SK-N-DZ (cell line): ENCODE measurements around the gene CDH13.

Experiments used
- DNase-seq: peaks from one replicate; pipeline ENCODE4 v3.0.0-alpha.2; 2015; ENCODE audit warnings: low spot score

The CDH13 gene

DNA sequence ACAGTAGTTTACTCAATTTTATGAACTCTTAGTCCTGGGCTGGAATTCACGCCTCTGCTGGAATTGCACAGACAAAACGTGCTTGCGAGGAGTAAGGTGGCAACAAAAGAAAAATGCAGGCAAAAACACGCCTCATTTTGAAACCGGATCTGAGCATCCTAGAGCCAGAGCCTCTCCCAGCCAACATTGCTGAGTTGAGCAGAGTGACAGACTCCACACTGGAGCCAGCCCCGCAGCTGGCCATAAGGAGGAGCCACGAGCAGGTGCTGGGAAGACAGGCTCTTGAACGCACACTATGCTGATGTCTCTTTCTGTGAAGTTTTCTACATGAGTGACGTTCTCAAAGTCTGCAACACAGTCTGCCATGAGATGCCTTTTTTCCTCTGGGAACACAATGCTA lies 1166.4 kb downstream of the CDH13 start:
- DNase-seq: no peak

DNA sequence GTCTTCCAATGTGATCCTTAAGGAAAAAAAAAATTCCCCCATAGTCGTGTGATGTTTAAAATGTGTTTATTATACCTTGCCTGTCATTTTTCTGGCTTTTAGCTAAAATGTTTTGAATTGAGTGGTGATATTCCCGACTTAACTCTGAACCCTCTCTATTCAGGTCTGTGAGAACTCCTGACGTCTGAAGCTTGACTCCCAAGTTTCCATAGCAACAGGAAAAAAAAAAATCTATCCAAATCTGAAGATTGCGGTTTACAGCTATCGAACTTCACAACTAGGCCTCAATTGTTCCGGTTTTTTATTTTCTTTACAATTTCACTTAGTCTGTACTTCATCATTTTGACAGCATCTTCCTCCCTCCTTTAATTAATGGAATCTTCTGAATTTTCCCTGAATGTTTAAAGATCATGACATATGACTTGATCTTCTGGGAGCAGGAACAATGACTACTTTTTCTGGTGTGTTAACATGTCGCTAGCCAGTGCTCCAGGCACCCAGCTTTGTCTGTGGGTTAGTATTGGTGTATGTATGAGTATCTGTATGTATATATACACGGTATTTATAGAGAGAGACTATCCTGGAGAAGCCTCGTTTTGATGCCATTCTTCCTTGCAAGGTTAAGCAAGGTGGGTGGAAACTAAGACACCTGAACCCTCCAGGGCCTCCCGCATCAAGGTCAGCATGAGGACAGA lies 1168.2 kb downstream of the CDH13 start:
- no peak for DNase-seq

DNA sequence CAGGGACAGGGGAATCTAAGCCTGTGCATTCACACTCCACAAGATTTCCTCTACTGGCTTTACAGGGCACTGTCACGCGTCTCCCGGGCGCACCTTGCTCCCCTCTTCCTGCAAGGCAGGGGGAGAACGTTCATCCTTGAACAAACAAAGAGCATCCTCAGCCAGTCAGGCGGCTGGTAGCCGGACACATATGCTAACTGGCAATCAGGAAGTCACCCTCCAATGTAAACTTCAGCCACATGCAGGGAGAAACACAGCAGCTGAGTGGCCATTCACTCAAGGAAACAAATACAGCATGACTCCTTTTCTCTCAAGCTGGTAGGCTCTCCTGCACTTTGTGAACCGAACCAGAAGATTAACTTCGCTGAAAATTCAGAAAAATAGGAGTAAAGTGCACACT lies 1170.2 kb downstream of the CDH13 start:
- DNase-seq: no peak

- no peak for DNase-seq
These were observed 1172.6 kb downstream of the CDH13 start for GRCh38 chr16:83799336-83799735.

- DNase-seq: no peak
These were observed 1175.4 kb downstream of the CDH13 start for GRCh38 chr16:83802135-83802534.

DNA sequence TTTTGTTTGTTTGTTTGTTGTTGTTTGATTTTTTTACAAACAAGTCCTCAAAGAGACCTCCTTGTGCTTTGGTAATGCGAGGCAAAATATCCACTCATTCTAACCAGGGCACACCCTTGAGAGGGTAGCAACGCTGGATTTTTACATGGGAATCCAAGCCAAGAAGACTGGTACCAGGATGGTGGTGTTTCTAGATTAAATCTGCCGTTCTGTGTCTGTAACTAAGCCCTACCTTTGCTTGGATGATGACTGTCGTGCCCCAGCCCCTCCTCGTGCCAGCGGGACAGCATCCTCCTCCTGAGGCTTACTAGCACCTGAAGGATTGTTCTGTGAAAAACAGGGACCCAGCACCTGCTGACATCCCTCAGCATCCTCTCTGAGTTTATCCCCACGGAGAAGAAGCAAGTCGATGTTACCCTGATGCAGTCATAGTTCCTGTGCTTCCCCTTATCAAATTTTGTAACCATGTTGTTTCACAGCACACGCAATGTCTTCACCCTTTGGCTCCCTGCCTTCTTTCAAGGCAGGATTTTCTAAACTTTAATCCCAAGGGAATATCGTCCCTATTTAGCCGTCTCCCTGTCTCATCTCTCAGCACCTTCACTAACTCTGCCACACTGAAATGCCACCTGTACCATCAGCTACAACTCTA lies 1175.9 kb downstream of the CDH13 start:
- DNase-seq: no peak

DNA sequence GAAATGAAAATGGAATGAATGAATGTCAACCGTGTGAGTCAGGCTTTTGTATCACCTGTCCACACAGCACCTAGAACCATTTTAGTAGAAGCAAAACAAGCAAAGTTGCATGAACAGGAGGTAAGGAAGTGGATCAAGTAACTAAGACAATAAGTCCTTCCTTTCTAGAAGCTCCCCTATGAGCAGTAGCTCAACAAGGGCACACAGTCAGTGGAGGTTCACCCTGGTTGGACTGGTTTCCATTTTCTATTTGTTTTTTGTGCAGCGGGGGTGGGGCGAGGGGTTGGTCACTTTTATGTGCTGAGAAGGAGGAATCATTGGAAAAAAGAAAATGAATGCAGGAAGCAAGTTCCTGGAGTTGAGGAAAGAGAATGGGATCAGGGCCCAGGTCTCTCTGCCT lies 1177.0 kb downstream of the CDH13 start:
- DNase-seq: no peak

- no peak for DNase-seq
These were observed 1177.6 kb downstream of the CDH13 start for GRCh38 chr16:83804366-83804765.

- DNase-seq: no peak
These were observed 1179.3 kb downstream of the CDH13 start for GRCh38 chr16:83806036-83806435.

GRCh38 chr16:83806731-83807130 lies 1180.0 kb downstream of the CDH13 start:
- DNase-seq: no peak

DNA sequence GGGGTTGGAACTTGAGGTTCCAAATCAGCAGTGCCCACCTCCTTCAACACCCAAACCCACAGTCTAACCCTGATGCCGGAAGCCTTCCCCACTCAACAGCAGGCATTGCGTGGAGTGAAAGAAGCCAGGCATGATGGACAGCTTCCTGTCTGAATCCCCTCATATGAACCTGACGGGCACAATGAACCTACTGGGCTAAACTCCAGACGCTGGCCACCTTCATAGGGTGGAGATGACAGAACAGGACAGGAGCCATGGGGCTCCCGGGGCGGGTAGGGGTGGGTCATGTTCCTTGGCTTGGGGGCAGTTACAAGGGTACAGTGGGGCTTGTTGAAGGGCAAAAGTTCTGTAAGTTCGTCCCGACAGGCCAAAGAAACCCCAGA lies 1180.5 kb downstream of the CDH13 start:
- no peak for DNase-seq

DNA sequence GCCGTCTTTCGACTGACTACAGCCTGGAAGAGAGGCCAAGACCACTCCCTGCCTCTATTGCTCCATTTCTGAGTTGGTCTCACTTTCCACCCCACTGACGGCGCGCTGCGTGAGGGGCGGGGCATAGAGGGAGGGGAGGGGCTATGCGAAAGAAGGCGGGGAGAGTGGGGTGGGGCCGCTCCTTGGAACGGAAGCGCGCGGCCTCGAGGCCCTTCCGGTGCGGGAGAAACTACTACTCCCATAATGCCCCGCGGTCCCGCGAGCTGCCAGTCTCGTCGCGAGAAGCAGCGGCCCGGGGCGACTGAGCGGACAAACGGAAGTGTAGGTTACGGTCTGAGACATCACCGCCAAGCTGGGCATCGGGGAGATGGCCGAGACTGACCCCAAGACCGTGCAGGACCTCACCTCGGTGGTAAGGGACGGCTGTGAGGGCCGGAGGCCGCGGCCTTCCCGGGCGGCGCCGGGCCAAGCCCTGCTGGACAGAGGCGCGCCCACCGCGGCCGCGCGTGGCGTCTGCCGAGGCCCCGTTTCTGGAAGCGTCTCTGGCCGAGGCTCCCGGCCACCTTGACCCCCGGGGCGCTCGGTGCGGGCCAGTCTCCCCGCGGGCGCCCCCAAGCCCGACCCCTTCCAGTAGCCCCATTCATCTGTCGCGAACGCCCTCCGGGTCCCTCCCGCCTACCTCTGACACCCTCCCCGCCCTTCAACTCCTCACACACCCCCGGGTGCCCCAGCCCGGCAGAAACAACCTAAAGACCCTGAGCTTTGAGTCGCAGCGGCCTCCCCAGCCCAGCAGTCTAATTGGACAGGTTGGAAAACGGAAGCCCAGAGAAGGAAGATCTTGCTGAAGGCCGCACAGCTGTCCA lies 1181.2 kb downstream of the CDH13 start, which contains the start of gene HSBP1:
HSBP1 (plus strand) TSS at position 269 of the 863 bp plus-strand sequence; CDS start at position 368, 99 bp downstream.
- DNase-seq: peak; percentile 93

GRCh38 chr16:83808573-83809014 lies 1181.8 kb downstream of the CDH13 start:
- DNase-seq: no peak

- no peak for DNase-seq
These were observed 1182.3 kb downstream of the CDH13 start for GRCh38 chr16:83809092-83809491.

DNA sequence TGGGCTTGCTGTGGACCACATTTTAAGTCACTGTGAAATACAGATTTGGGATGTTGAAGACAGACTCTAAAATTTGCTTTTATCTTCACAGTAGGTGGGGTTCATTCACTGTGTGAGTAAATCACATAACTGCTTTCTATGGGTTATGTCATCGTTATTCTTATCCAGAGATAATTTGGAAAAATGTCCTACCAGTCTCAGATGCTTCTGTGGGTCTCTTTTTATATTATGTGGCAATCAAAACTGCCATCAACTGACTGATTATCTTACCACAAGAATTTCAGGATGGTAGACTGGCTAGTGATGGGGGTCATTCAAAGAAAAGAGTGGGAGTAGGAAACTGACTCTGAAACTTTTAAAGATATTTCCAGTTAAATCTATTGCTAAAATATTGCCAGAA lies 1184.1 kb downstream of the CDH13 start:
- DNase-seq: no peak

DNA sequence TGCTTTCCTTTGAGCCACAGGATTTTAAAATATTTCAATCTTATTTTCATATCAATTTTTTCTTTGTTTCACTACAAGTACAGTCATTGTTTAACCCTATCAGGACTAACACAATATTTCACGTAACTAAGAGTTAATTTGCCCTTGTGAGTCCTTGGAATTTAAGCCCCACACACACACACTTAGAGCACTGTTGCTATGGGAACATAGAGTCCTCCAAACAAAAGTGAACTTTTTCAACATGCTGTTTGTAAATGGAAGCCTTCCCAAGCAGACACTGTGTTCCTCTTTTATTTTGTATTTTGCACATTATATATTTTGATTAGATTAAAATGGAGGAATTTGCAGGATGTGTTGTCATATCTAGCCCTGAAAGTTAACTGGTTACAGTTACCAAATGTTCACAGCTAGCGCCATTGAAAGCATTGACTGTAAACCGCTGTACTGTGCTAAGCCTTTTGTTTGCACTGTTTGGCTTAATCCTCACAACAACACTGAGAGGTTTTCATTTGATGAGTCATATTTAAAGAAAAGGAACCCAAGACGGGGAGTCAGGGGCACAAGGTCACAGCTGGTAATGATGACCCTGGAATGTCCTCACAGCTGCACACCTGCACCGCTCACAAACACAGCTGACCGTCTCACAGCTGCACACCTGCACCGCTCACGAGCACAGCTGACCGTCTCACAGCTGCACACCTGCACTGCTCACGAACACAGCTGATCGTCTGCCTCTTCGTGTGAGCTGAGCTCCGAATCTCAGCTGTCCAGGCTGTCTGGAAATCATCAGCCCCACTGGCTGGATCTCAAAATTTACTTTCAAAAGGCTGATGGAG lies 1187.3 kb downstream of the CDH13 start:
- no peak for DNase-seq

DNA sequence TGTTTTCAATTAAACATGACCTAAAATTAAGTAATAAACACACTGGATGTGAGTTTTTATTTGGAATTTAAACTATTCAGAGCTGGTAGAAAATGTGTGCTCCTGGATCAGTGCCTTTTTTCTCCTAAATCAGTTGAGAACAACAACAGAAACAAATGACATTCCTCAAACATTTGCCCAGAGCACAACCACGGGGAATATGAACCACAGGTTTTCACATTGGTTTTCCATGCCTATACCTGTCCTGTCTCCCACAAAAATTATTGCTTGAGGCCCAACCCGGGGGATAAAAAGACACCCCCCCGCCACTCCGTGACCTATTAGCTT lies 1187.9 kb downstream of the CDH13 start:
- DNase-seq: no peak

DNA sequence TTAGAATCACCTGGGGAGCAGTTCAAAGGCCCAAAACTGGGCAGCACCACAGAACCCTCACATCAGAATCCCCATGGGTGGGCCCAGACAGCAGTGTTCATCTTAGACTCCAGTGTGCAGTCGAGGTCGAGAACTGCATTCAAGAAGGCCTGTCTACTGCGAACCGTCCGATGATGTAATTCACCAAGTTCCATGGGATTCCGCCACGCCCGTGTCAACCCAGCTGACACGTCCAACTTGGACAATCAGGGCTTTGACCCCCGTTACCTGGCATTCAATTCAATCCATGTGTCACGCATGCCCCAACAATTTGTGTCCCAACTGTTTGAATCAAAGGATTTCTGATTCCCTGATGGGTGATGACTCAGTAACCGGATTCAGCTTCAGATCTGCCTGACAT lies 1190.3 kb downstream of the CDH13 start:
- no peak for DNase-seq

DNA sequence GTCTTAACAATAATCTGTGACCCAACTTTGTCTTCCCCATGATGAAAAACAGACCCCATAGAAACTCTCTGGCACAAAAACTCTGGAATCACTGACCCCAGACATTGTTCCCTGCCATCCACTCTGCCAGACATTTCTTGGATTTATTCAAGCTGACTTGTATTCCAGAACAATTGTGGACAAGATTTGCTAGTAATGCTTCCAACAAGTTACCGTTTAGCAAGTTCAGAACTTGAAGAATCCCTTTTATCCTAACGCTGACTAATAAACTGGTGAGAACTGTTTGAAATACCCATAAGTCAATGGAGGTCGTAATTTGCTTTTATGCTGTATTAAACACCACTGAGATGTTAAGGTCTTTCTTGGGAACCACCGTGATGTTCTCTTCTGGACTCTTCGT lies 1191.5 kb downstream of the CDH13 start:
- DNase-seq: no peak

GRCh38 chr16:83819361-83819760 lies 1192.6 kb downstream of the CDH13 start:
- no peak for DNase-seq

- DNase-seq: peak; percentile 65
These were observed 1199.6 kb downstream of the CDH13 start for GRCh38 chr16:83826146-83826913.
